Liver (tissue), 9 donors: ENCODE measurements around the gene ENOX2. TPM values are rescaled to one million over a fixed set of nuclear protein-coding genes. Genes with fewer than 3 reads are reported as not detected.
A peak's percentile ranks its signal among the peaks of the same experiment; 100 is the strongest.

ENCODE experiments used
- DNase-seq: peaks from one replicate; pipeline ENCODE4 v3.0.0-alpha.2; 2017; ENCODE audit warnings: low spot score
- H3K27ac ChIP-seq, 2 donors: one replicate each; pipeline ENCODE4 v1.7.0; 2013; ENCODE audit warnings: inconsistent platforms in 2 of 2, low read length in 2 of 2, control low read depth in 1 of 2, low read depth in 1 of 2, mild to moderate bottlenecking in 1 of 2
- H3K27me3 ChIP-seq, 4 donors: one replicate each; pipeline versions ENCODE4 v1.6.1 to v1.7.0; 2013; ENCODE audit warnings: low read length in 3 of 4, inconsistent platforms in 1 of 4, mild to moderate bottlenecking in 1 of 4, moderate library complexity in 1 of 4; ENCODE audit not compliant: control insufficient read depth in 4 of 4, insufficient read depth in 4 of 4
- H3K36me3 ChIP-seq, 4 donors: one replicate each; pipeline versions ENCODE4 v1.6.1 to v1.7.0; 2013; ENCODE audit warnings: low read length in 3 of 4, mild to moderate bottlenecking in 3 of 4, low read depth in 1 of 4, moderate library complexity in 1 of 4; ENCODE audit not compliant: control insufficient read depth in 4 of 4, insufficient read depth in 3 of 4
- H3K4me1 ChIP-seq, 4 donors: one replicate each; pipeline versions ENCODE4 v1.6.1 to v1.7.0; 2013; ENCODE audit warnings: low read length in 3 of 4, mild to moderate bottlenecking in 3 of 4, moderate library complexity in 1 of 4; ENCODE audit not compliant: control insufficient read depth in 4 of 4, insufficient read depth in 4 of 4
- H3K4me3 ChIP-seq, 3 donors: one replicate each; pipeline versions ENCODE4 v1.6.1 to v1.7.0; 2013; ENCODE audit warnings: low read length in 3 of 3, control low read depth in 1 of 3, low read depth in 1 of 3, mild to moderate bottlenecking in 1 of 3
- H3K9ac ChIP-seq, 2 donors: one replicate each; pipeline ENCODE4 v1.7.0; 2013; ENCODE audit warnings: low read length in 2 of 2, mild to moderate bottlenecking in 2 of 2, moderate library complexity in 2 of 2, control low read depth in 1 of 2, low read depth in 1 of 2
- H3K9me3 ChIP-seq, 4 donors: one replicate each; pipeline versions ENCODE4 v1.6.1 to v1.7.0; 2013; ENCODE audit warnings: low read length in 3 of 4; ENCODE audit not compliant: control insufficient read depth in 4 of 4
- CTCF ChIP-seq: fragments of 150-350 bp; IDR thresholded peaks from 2 replicates; pipeline ENCODE4 v1.5.1; 2017; ENCODE audit warnings: improper control_type of control experiment, low read depth, low read length; ENCODE audit not compliant: missing input control
- EGR1 ChIP-seq, 2 donors: IDR thresholded peaks; 2 replicates each; pipeline ENCODE4 v1.6.1; 2016 to 2018; ENCODE audit warnings: antibody characterized with exemption in 2 of 2, low read depth in 2 of 2
- FOXA2 ChIP-seq: IDR thresholded peaks from 2 replicates; pipeline ENCODE4 v1.6.1; 2016; ENCODE audit warnings: antibody characterized with exemption
- GABPA ChIP-seq, 2 donors: IDR thresholded peaks in 1 of 2; conservative IDR thresholded peaks in 1 of 2; 2 replicates each; pipeline ENCODE4 v1.6.1; 2016; ENCODE audit warnings: antibody characterized with exemption in 2 of 2, mild to moderate bottlenecking in 1 of 2, moderate library complexity in 1 of 2
- HNF4A ChIP-seq, 2 donors: conservative IDR thresholded peaks; 2 replicates each; pipeline ENCODE4 v1.6.1; 2016; ENCODE audit warnings: antibody characterized with exemption in 2 of 2, mild to moderate bottlenecking in 2 of 2
- HNF4G ChIP-seq: IDR thresholded peaks from 2 replicates; pipeline ENCODE4 v1.6.1; 2016; ENCODE audit warnings: antibody characterized with exemption
- JUND ChIP-seq, 2 donors: IDR thresholded peaks; 2 replicates each; pipeline ENCODE4 v1.6.1; 2016; ENCODE audit warnings: antibody characterized with exemption in 2 of 2
- NR2F2 ChIP-seq: IDR thresholded peaks from 2 replicates; pipeline ENCODE4 v1.6.1; 2016; ENCODE audit warnings: antibody characterized with exemption
- RAD21 ChIP-seq, 2 donors: IDR thresholded peaks; 2 replicates each; pipeline ENCODE4 v1.6.1; 2016; ENCODE audit warnings: antibody characterized with exemption in 2 of 2, mild to moderate bottlenecking in 2 of 2
- RXRA ChIP-seq, 2 donors: IDR thresholded peaks; 2 replicates each; pipeline ENCODE4 v1.6.1; 2017 to 2018; ENCODE audit warnings: antibody characterized with exemption in 2 of 2, mild to moderate bottlenecking in 1 of 2
- SP1 ChIP-seq: IDR thresholded peaks from 2 replicates; pipeline ENCODE4 v1.6.1; 2018; ENCODE audit warnings: antibody characterized with exemption, mild to moderate bottlenecking
- YY1 ChIP-seq: IDR thresholded peaks from 2 replicates; pipeline ENCODE4 v1.6.1; 2016; ENCODE audit warnings: antibody characterized with exemption, mild to moderate bottlenecking
- ZBTB33 ChIP-seq: IDR thresholded peaks from 2 replicates; pipeline ENCODE4 v1.6.1; 2016; ENCODE audit warnings: antibody characterized with exemption
- WGBS: extraction: QIAGEN DNeasy Blood & Tissue Kit; methylation state at CpG from one replicate; pipeline ENCODE4 v1.1.7; 2013; 5-methylcytosine and 5-hydroxymethylcytosine counted together
- polyA plus RNA-seq, 2 donors: library from polyadenylated mRNA; stranded (reverse) in 1 of 2; unstranded in 1 of 2; fragments of 200-250 nt in 1 of 2; fragments of >200 nt in 1 of 2; fragmentation: Nextera tagmentation in 1 of 2; extraction: Ambion mirVana in 1 of 2; gene quantifications; one replicate each; pipeline versions ENCODE4 v1.2.1 to v1.2.3, GENCODE V29; 2013 to 2015
- total RNA-seq, 2 donors: library from RNA; depleted of rRNA; stranded (reverse); fragments of >200 nt; gene quantifications; one replicate each; pipeline ENCODE4 v1.2.3, GENCODE V29; 2014
- TF ChIP-seq, protein P1 (sequence below): IDR thresholded peaks from 2 replicates; pipeline ENCODE4 v1.6.1; 2016; ENCODE audit warnings: antibody characterized with exemption
- TF ChIP-seq, protein P2 (sequence below): IDR thresholded peaks from 2 replicates; pipeline ENCODE4 v1.6.1; 2016; ENCODE audit warnings: antibody characterized with exemption
- donor health status: healthy.
- donor health status: healthy.
- donor health status: healthy.
- donor health status: healthy.
- donor health status: healthy.

The ENOX2 gene
- total and polyA plus RNA-seq, 4 donors = 5.0 to 11.5 (median 6.5) TPM

DNA sequence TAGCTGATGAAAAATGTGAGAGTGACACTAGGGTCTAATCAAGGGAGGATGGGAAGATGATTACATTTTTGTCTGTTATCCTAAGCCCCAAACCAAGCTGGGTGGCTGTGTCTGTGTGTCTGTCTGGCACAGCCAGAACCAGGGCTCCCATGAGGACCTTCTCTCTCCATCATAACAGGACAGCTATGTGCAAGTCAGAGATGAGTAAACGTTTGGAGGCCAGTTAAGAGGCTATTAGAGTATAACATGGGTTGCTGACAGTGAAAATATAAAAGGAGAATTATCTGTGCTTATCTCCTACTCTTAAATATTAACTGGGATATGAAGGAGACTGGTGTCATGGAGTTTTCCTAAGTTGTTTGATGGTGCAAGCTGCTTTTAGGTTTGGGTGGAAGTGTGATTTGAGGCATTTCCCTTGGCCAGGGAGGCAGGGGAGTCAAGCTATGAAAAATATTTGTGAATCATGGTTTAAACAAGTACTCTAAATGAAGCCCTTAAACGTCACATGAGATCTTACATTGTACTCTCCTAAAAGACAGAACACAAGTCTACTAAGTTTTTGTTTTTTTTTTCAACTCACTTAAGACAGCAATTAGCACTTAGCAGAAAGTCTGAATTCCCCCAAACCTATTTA lies 156.2 kb downstream of the ENOX2 start:
- no peaks in the 10 kb centered on the region for H3K36me3 ChIP-seq
- 66% methylated on average over 2 of the region's 2 CpGs for WGBS
- H3K9me3 ChIP-seq = no peaks in the 10 kb centered on the region
- no peak for TF ChIP-seq ZBTB33
- no peak for TF ChIP-seq GABPA (IDR thresholded peaks at IDR 0.05 in 1 of 2, conservative IDR thresholded peaks at IDR 0.05 in 1 of 2)
- H3K27me3 ChIP-seq = no peaks in the 10 kb centered on the region
- no peak overlapping the region for H3K4me3 ChIP-seq
- no peak overlapping the region for H3K27ac ChIP-seq
- no peaks in the 10 kb centered on the region for H3K4me1 ChIP-seq
- no peak overlapping the region for H3K9ac ChIP-seq
- DNase-seq = no peak

GRCh38 chrX:130746077-130746476 lies 156.9 kb downstream of the ENOX2 start:
- Histone ChIP-seq H3K9me3 (no peaks in the 10 kb centered on the region), H3K9ac (no peak overlapping the region), H3K36me3 (no peaks in the 10 kb centered on the region), H3K4me1 (no peaks in the 10 kb centered on the region), H3K4me3 (no peak overlapping the region), H3K27ac (no peak overlapping the region), H3K27me3 (no peaks in the 10 kb centered on the region)
- DNase-seq = no peak
- WGBS = 58% methylated on average over 3 of the region's 3 CpGs
- peak; percentile 54 for TF ChIP-seq HNF4G
- no peak for TF ChIP-seq ZBTB33
- peak in 1 of 2 donors; percentile 34 for TF ChIP-seq JUND (IDR thresholded peaks at IDR 0.05)
- TF ChIP-seq, protein P1, sequence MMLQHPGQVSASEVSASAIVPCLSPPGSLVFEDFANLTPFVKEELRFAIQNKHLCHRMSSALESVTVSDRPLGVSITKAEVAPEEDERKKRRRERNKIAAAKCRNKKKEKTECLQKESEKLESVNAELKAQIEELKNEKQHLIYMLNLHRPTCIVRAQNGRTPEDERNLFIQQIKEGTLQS = no peak
- peak; percentile 58 for TF ChIP-seq SP1
- TF ChIP-seq, protein P2, sequence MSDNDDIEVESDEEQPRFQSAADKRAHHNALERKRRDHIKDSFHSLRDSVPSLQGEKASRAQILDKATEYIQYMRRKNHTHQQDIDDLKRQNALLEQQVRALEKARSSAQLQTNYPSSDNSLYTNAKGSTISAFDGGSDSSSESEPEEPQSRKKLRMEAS = peak; percentile 49
- peak; percentile 16 for TF ChIP-seq CTCF
- TF ChIP-seq RAD21 (IDR thresholded peaks at IDR 0.05) = peak; percentile 18 to 52
- TF ChIP-seq FOXA2 = no peak
- TF ChIP-seq YY1 = peak; percentile 56
- TF ChIP-seq NR2F2 = no peak
- peak in 1 of 2 donors; percentile 24 for TF ChIP-seq EGR1 (IDR thresholded peaks at IDR 0.05; ENCODE audit: low read depth in 2 of 2)
- TF ChIP-seq RXRA (IDR thresholded peaks at IDR 0.05) = peak; percentile 47 to 61
- TF ChIP-seq HNF4A (conservative IDR thresholded peaks at IDR 0.05) = peak; percentile 65 to 66
